Lung (tissue), 13 donors: ENCODE results near the gene GPR142. TPM values are rescaled to one million over a fixed set of nuclear protein-coding genes. Genes with fewer than 3 reads are reported as not detected.

Experiments
- ATAC-seq: fragments of 200-7000 bp; cut with Tn5 transposase; one replicate; pipeline ENCODE4 v1.9.1; 2020; ENCODE audit warnings: moderate number of reproducible peaks; ENCODE audit not compliant: insufficient read depth, low FRiP score
- DNase-seq, 3 donors: peaks; one replicate each; pipeline ENCODE4 v3.0.0-alpha.2; 2013 to 2017
- H3K27ac ChIP-seq, 2 donors: one replicate each; pipeline ENCODE4 v1.5.1; 2013; ENCODE audit warnings: mild to moderate bottlenecking in 2 of 2, moderate library complexity in 2 of 2, control low read depth in 1 of 2, inconsistent platforms in 1 of 2, low read depth in 1 of 2, low read length in 1 of 2
- H3K27me3 ChIP-seq, 3 donors: one replicate each; pipeline ENCODE4 v1.5.1; 2013; ENCODE audit warnings: low read length in 2 of 3; ENCODE audit not compliant: control insufficient read depth in 3 of 3, insufficient read depth in 3 of 3
- H3K36me3 ChIP-seq, 4 donors: one replicate each; pipeline ENCODE4 v1.5.1; 2013; ENCODE audit warnings: low read length in 4 of 4, mild to moderate bottlenecking in 1 of 4, moderate library complexity in 1 of 4; ENCODE audit not compliant: control insufficient read depth in 4 of 4, insufficient read depth in 4 of 4
- H3K4me1 ChIP-seq, 5 donors: one replicate each; pipeline ENCODE4 v1.5.1; 2013; ENCODE audit warnings: low read length in 5 of 5, mild to moderate bottlenecking in 2 of 5, moderate library complexity in 1 of 5; ENCODE audit not compliant: control insufficient read depth in 5 of 5, insufficient read depth in 5 of 5
- H3K4me3 ChIP-seq: one replicate; pipeline ENCODE4 v1.5.1; 2013; ENCODE audit warnings: mild to moderate bottlenecking, control low read depth, moderate library complexity
- H3K9ac ChIP-seq, 2 donors: one replicate each; pipeline ENCODE4 v1.5.1; 2013; ENCODE audit warnings: low read length in 2 of 2, control low read depth in 1 of 2; ENCODE audit not compliant: insufficient read depth in 1 of 2
- H3K9me3 ChIP-seq, 4 donors: one replicate each; pipeline ENCODE4 v1.5.1; 2013; ENCODE audit warnings: low read length in 3 of 4, mild to moderate bottlenecking in 1 of 4, moderate library complexity in 1 of 4; ENCODE audit not compliant: control insufficient read depth in 4 of 4, insufficient read depth in 3 of 4
- CTCF ChIP-seq: IDR thresholded peaks from 2 replicates; pipeline ENCODE4 v1.5.1; 2012; ENCODE audit warnings: mild to moderate bottlenecking; ENCODE audit errors: control extremely low read depth, extremely low read depth
- WGBS, 2 donors: extraction: QIAGEN DNeasy Blood & Tissue Kit; methylation state at CpG; one replicate each; pipeline ENCODE4 v1.1.7; 2013; 5-methylcytosine and 5-hydroxymethylcytosine counted together
- polyA plus RNA-seq, 2 donors: library from polyadenylated mRNA; stranded (reverse); fragments of 200-250 nt; gene quantifications; one replicate each; pipeline ENCODE4 v1.2.1, GENCODE V29; 2013
- small RNA-seq: library from RNA; depleted of rRNA; stranded (forward); fragments of <200 nt; gene quantifications from one replicate; pipeline ENCODE3, GENCODE V24; 2014; ENCODE audit warnings: low replicate concordance
- total RNA-seq, 2 donors: library from RNA; depleted of rRNA in 1 of 2; stranded (reverse); fragments of >200 nt in 1 of 2; gene quantifications; one replicate each; pipeline ENCODE4 v1.2.1, GENCODE V29; 2014 to 2021
- donor health status: control.
- donor health status: control.
- donor health status: Bipolar disorder and iron deficiency.
- donor health status: healthy.
- donor health status: DM: yes; HTN: yes; CAD: no.

The GPR142 gene
- total and polyA plus RNA-seq, 4 donors = 0.03 TPM; not detected in 3

- Histone ChIP-seq H3K4me1 (peaks cover 0 to 4% (median 0%) of the 10 kb centered on the region in 5 donors), H3K4me3 (no peak overlapping the region), H3K27me3 (no peaks in the 10 kb centered on the region), H3K9me3 (peaks cover 0 to 3% (median 0%) of the 10 kb centered on the region in 4 donors), H3K9ac (no peak overlapping the region), H3K36me3 (no peaks in the 10 kb centered on the region), H3K27ac (no peak overlapping the region)
- no peak for TF ChIP-seq CTCF
- 89 to 90% methylated on average over 10 of the region's 10 CpGs for WGBS, 2 donors
- DNase-seq (no peak), ATAC-seq (no peak)
Measured at GRCh38 chr17:74419928-74420411, 52.7 kb downstream of the GPR142 start.

Small RNA genes within 50 kb of the gene (small RNA-seq; reads per million reads assigned to genes)
- gene RNA5SP448 = not detected

Other genes starting within 250 kb of the GPR142 start
- gene RPL38, start 163.8 kb upstream of the GPR142 start, total RNA-seq = 1,000 to 10,000 TPM in 1 of 2 donors, 100 to 1,000 TPM in 1; 686 to 1,416 TPM
- 1,000 to 10,000 TPM in 1 of 2 donors, 100 to 1,000 TPM in 1; 765 to 2,752 TPM for gene RPL38, start 163.8 kb upstream of the GPR142 start, polyA plus RNA-seq
- 10 to 100 TPM in 1 of 2 donors, 1 to 10 TPM in 1; 7.5 to 10.6 TPM for gene TTYH2, start 153.9 kb upstream of the GPR142 start, total RNA-seq
- 1 to 10 TPM; 2.3 to 3.3 TPM for gene TTYH2, start 153.9 kb upstream of the GPR142 start, polyA plus RNA-seq
- 10 to 100 TPM in 1 of 2 donors, 1 to 10 TPM in 1; 8.3 to 14.2 TPM for gene DNAI2, start 93.3 kb upstream of the GPR142 start, total RNA-seq
- 1 to 10 TPM; 4.1 to 5.1 TPM for gene DNAI2, start 93.3 kb upstream of the GPR142 start, polyA plus RNA-seq
- 10 to 100 TPM in 1 of 2 donors, 1 to 10 TPM in 1; 8.9 to 12.7 TPM for gene KIF19, start 41.3 kb upstream of the GPR142 start, total RNA-seq
- 1 to 10 TPM; 4.2 to 4.5 TPM for gene KIF19, start 41.3 kb upstream of the GPR142 start, polyA plus RNA-seq
- under 1 TPM in 1 of 2 donors, not detected in 1; 0.17 TPM for gene BTBD17, start 5.6 kb upstream of the GPR142 start, total RNA-seq
- gene BTBD17, start 5.6 kb upstream of the GPR142 start, polyA plus RNA-seq = not detected
- gene GPRC5C, start 64.6 kb downstream of the GPR142 start, total RNA-seq = 10 to 100 TPM; 77.5 to 81.4 TPM
- 10 to 100 TPM; 41.9 to 54.6 TPM for gene GPRC5C, start 64.6 kb downstream of the GPR142 start, polyA plus RNA-seq
- 10 to 100 TPM; 12.9 to 21.0 TPM for gene CD300A, start 99.1 kb downstream of the GPR142 start, total RNA-seq
- 10 to 100 TPM in 1 of 2 donors, 1 to 10 TPM in 1; 8.0 to 66.3 TPM for gene CD300A, start 99.1 kb downstream of the GPR142 start, polyA plus RNA-seq
- gene CD300LB, start 164.0 kb downstream of the GPR142 start, total RNA-seq = 1 to 10 TPM in 1 of 2 donors, under 1 TPM in 1; 0.82 to 1.2 TPM
- 1 to 10 TPM; 1.5 to 1.8 TPM for gene CD300LB, start 164.0 kb downstream of the GPR142 start, polyA plus RNA-seq
- gene CD300C, start 178.6 kb downstream of the GPR142 start, total RNA-seq = 10 to 100 TPM in 1 of 2 donors, 1 to 10 TPM in 1; 1.2 to 18.5 TPM
- gene CD300C, start 178.6 kb downstream of the GPR142 start, polyA plus RNA-seq = 10 to 100 TPM in 1 of 2 donors, 1 to 10 TPM in 1; 1.9 to 24.0 TPM
- gene CD300H, start 200.0 kb downstream of the GPR142 start, total RNA-seq = 1 to 10 TPM; 1.1 to 3.4 TPM
- 10 to 100 TPM in 1 of 2 donors, not detected in 1; 11.9 TPM for gene CD300H, start 200.0 kb downstream of the GPR142 start, polyA plus RNA-seq
- gene CD300LD, start 224.8 kb downstream of the GPR142 start, total RNA-seq = under 1 TPM in 1 of 2 donors, not detected in 1; 0.25 TPM
- gene CD300LD, start 224.8 kb downstream of the GPR142 start, polyA plus RNA-seq = under 1 TPM in 1 of 2 donors, not detected in 1; 0.52 TPM